CD1c-positive myeloid dendritic cell (primary cell): ENCODE data around the gene MEGF11.
A peak's percentile ranks its signal among the peaks of the same experiment; 100 is the strongest.

Experiments
- DNase-seq: peaks from one replicate; pipeline ENCODE4 v3.0.0-alpha.2; 2016; ENCODE audit errors: extremely low spot score

Gene MEGF11

DNA sequence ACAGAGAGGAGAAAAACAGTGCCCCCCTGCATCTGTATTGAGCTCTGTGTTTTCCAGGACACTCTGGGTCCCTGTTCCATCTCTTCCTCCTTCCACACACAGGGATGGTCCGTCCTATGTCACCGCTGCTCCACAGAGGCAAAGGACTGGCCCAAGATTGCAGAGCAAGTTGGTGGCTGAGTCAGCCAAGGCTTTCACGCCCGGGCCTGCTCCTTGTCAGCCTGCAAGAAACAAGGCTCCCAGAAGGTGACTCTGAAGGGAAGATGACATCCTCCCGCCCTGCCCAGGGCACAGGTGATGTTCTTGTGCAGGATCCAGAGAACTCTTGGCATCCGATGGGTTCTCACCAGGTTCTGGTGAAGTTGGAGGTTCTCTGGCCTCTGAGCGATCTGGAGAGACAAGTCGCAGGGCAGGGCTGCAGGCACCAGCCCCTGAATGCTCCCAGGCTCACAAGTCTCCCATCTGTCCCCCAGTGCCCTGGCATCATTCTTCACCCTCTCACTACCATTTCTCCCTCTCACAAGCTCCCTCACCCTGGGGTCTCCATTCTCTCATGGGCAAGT lies 138.6 kb downstream of the MEGF11 start:
- DNase-seq: no peak

GRCh38 chr15:66112388-66112787 lies 141.2 kb downstream of the MEGF11 start:
- DNase-seq: no peak

DNA sequence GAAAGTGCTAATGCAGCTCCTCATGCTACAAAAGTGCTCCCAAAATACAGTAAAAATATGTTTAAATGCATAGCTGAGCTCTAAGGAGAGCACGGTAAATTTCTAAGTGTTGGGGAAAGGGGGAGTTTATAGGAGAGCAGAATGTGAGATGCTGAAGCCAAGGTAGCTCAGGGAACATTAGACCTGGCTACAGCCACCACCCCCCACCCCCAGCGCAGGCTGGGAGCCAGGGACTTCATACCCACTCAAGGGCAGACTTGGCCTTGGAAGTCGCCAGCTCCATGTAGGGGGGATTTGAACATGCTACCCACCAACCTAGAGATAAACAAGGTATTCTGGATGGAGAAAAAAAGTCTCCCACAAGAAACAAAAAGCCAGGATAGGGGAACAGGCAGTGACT lies 142.2 kb downstream of the MEGF11 start:
- no peak for DNase-seq

DNA sequence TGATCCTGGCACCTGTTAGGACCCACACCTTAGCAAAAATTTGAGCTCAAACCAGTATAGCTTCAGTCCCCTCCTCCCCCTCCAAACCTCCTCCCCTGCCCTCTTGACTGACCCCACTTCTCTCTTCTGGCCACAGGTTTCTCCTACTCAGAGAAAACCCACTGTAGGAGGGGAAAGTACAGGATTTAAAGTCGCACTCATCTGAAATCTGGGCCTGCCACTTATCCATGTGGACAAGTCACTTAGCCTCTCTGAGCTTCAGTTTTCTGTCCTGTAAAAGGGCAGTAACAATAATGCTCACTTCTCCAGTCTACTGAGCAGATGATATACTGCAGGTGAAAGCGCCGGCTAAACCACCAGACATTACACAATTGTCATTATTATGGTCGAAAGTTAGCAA lies 142.7 kb downstream of the MEGF11 start:
- no peak for DNase-seq

DNA sequence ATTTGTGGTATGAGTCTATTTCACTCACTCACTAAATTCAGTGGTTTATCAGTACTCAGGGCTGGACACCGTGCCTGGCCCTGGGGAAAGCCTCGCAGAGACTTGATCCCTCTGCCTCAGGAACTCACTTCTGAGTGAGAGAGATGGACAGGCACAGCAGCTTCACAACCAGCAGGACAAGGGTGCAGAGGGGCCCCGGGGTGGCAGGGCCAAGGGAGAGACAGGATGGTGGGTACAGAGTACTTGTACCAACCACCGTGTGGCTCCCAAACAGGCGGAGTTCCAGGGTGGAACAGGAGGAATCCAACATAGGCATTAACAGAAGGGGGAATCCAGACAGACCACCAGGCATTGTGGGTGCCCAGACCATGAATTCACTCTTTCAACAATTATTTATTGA lies 143.7 kb downstream of the MEGF11 start:
- no peak for DNase-seq

- DNase-seq: peak; percentile 2
These were observed 144.9 kb downstream of the MEGF11 start for GRCh38 chr15:66108483-66109265.

DNA sequence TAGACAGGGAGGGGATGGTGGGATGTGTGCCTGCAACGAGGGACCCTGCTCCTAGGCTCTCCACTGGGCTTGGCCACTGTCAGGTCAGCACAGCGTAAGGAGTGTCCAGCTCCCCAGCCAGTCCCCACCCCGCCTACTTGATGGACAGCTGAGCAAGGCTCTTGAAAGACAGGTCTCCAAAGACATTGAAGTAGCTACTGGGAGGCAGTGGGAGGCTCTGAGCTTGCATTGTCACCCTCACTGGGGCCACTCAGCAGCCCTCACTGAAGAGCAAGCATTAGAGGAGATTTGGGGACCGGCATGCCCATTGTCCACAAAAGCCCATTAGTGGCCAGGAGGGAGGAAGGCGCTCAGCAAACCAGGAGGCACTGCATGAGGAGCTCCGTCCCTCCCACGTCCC lies 146.5 kb downstream of the MEGF11 start:
- no peak for DNase-seq

DNA sequence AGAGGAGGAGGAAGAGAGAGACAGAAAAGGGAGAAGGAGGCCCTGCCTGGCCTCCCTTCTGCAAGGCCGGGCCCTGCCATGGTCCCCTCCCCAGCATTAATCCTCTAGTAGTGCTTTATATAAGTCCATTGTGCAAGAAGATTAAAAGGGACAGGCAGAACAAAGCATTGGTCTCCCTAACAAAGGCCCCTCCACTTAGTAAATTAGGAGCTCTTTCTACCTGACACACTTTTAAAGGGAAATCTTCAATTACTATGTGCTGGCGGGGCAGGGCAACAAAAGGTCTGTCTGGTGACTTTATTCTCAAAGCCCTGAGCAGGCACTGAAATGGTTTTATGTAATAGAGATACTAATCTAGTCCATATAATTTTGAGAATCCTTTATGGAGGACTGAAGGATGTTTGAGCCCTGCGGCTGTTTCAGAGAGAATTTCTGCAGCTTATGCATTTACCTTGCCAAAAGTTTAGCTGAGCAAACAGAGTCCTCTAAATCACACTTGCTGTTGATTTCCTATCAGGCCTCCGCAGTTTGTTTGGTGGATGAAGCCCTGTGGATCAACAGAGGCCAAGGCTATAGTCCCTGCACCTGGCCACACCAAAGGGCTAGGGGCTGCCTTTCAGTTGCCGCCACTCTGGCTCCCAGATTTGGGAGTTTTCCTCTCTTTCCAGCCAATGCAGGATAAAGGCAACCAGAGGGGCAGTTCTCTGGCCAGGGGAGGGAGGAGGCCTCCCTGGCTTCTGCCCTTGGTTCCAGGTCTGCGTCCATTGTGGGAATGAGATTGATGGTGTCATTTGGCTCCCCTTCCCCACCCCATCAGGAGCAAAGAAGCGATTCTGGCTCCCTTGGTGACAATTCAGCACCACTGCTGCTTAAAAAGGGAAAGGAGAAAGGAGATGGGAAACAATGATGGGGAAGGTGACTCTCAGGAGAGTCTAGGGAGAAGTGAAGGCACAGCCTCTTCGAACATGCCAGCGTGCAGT lies 148.0 kb downstream of the MEGF11 start:
- DNase-seq: no peak

GRCh38 chr15:66103293-66103590 lies 150.3 kb downstream of the MEGF11 start:
- DNase-seq: no peak

DNA sequence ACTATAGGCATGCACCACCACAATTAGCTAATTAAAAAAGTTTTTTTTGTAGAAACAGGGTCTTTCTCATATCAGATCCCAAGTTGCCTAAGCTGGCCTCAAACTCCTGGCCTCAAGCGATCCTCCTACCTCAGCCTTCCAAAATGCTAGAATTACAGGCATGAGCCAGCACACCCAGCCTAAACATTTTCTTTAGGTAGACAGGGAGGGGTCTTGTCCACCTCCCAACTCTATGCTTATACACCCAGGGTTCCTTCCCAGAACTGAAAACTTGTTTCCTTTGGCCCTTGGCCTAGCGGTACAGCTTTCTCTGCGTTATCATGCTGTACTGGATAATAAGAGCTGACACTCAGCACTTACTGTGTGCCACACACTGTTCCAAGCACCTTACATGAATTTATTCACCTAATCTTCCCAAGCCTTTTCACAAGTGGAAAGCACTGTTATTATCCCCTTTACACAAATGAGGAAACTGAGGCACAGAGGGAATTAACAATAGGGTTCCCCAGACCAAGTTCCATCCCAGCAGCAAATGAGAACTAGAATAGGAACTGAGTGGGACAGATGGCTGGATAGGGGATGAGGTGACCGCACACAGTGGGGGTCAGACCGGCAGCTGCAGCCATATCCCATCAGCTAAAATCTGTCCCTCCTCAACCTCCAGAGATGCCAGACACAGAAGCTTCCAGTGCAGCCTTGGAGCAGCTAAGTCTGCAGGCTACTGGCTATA lies 150.8 kb downstream of the MEGF11 start:
- no peak for DNase-seq

- no peak for DNase-seq
These were observed 151.7 kb downstream of the MEGF11 start for GRCh38 chr15:66101715-66102395.

- DNase-seq: no peak
These were observed 152.8 kb downstream of the MEGF11 start for GRCh38 chr15:66100761-66101160.

DNA sequence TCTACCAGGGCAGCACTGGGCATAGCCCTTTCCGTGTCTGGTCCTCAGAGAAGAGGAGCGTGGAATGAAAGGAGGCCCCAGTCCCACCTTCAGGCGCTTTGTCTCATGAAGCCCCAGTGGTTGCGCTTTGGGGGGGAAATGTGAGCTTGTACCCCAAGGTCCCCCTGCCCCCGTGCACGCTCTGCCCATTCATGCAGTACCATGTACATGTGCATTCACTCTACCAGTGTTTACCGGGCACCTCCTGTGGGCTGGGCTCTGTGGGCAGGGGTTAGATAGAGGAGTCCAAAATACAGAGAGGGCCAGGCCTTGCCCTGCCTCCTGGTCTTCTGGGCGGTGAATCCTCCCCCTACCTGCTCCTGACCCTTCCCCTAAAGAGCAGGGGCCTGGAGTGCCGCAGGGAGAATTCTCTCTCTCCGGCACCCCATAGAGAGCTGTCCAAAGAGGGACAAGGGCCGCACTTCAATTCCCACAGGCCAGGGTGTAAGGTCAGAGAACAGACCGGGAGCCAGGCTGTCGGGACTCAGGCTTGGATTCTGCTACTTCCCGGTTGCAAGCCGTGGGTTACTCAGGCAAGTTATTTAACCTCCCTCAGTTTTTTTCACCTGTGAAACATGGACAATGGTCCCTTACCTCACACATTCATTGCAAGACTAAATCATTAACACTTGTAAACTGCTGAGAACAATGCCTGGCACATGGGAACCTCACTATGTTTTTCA lies 153.4 kb downstream of the MEGF11 start:
- no peak for DNase-seq

DNA sequence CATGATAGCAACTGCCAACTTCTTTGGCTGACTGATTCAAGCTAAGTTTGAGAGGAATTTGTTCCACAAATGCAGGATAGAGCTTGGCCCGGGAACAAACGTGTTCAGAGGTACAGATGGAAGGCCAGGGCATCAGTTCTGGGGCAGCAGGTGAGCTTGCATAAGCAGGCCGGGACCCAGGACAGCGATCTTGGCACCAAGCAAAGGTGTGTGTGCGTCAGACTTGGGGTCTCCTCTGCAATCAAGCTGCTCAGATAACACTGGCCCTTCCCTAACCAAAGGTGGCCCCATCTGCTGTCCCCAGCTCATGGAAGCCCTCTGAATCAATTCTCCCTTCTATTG lies 155.6 kb downstream of the MEGF11 start:
- no peak for DNase-seq

- DNase-seq: no peak
These were observed 156.2 kb downstream of the MEGF11 start for GRCh38 chr15:66097151-66098021.

- no peak for DNase-seq
These were observed 156.9 kb downstream of the MEGF11 start for GRCh38 chr15:66096688-66097058.

DNA sequence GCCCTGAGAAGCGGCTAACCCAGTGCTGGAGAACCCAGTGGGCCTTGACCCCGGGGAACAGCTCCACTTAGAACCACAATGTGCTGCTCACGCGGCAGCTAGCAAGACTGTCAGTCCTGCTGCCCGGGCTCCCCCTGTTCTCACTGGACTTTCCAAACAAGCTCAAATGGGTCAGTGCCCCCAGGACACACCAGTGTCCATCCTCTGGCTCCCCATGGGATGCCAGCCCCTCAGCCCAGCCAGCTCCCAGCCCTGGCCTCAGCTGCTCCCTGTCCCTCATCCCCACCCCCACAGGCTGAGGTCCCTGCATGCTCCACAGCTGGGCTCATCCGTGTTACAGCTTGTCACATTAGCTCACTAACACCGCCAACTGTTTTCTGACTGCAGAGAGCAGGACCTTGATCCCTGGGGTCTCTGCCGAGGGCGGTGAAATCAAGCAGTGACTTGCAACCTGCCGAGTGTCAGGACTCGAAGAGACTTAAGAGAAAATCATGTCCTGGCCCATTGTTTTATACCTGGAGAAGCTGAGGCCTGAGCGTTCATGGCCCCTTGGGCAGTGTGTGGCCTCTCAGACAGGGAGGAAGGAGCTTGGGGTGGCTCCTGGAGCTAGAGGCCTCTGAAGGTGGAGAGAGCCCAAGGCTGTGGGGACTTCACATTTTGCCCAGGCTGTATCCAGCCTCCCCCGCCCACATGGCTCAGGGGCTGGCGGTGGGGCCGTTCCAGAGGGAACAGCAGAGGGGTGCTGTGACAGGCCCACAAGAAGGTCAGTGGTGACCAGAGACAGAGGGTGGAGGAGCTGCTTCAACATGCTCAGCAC lies 157.5 kb downstream of the MEGF11 start:
- no peak for DNase-seq

- no peak for DNase-seq
These were observed 159.2 kb downstream of the MEGF11 start for GRCh38 chr15:66094331-66094730.
